HG03565 (cell line): ENCODE results near the gene ARHGAP25.

ENCODE experiments used
- ATAC-seq: cut with Tn5 transposase; IDR thresholded peaks from one replicate; pipeline ENCODE4 v1.9.1; 2021; ENCODE audit warnings: mild to moderate bottlenecking, moderate library complexity; ENCODE audit not compliant: unreplicated experiment

ARHGAP25 gene

GRCh38 chr2:68825866-68826265, 91.3 kb downstream of the ARHGAP25 start:
- no peak for ATAC-seq

- no peak for ATAC-seq
These were observed 93.1 kb downstream of the ARHGAP25 start for GRCh38 chr2:68827666-68828065.

GRCh38 chr2:68828887-68829708, 94.5 kb downstream of the ARHGAP25 start:
- no peak for ATAC-seq

GRCh38 chr2:68829749-68830148, 95.1 kb downstream of the ARHGAP25 start:
- ATAC-seq: no peak

GRCh38 chr2:68831686-68832232, 97.1 kb downstream of the ARHGAP25 start:
- ATAC-seq: no peak

- ATAC-seq: peak; percentile 53
These were observed 97.7 kb downstream of the ARHGAP25 start for GRCh38 chr2:68832233-68832869.

GRCh38 chr2:68833162-68833561, 98.6 kb downstream of the ARHGAP25 start:
- ATAC-seq: no peak

GRCh38 chr2:68834737-68835376, 100.2 kb downstream of the ARHGAP25 start:
- no peak for ATAC-seq

- ATAC-seq: no peak
These were observed 101.0 kb downstream of the ARHGAP25 start for GRCh38 chr2:68835621-68836020.

- no peak for ATAC-seq
These were observed 102.7 kb downstream of the ARHGAP25 start for GRCh38 chr2:68837164-68837860.

- ATAC-seq: peak; percentile 46
These were observed 103.3 kb downstream of the ARHGAP25 start for GRCh38 chr2:68837861-68838341.

GRCh38 chr2:68838641-68839040, 104.0 kb downstream of the ARHGAP25 start:
- ATAC-seq: no peak

GRCh38 chr2:68839260-68839833, 104.7 kb downstream of the ARHGAP25 start:
- ATAC-seq: no peak

- ATAC-seq: no peak
These were observed 110.4 kb downstream of the ARHGAP25 start for GRCh38 chr2:68845043-68845442.

GRCh38 chr2:68846091-68846490, 111.5 kb downstream of the ARHGAP25 start:
- no peak for ATAC-seq

GRCh38 chr2:68847751-68848150, 113.1 kb downstream of the ARHGAP25 start:
- ATAC-seq: no peak

GRCh38 chr2:68849579-68850030, 115.0 kb downstream of the ARHGAP25 start:
- ATAC-seq: no peak

- no peak for ATAC-seq
These were observed 115.9 kb downstream of the ARHGAP25 start for GRCh38 chr2:68850524-68850923.

- no peak for ATAC-seq
These were observed 118.4 kb downstream of the ARHGAP25 start for GRCh38 chr2:68853035-68853434.

- no peak for ATAC-seq
These were observed 119.3 kb downstream of the ARHGAP25 start for GRCh38 chr2:68853915-68854314.
